Kidney epithelial cell (primary cell): ENCODE measurements around the gene BRD3OS. TPM values are rescaled to one million over a fixed set of nuclear protein-coding genes. Genes with fewer than 3 reads are reported as not detected.
"Not testable (repeated sequence)": the region's sequence is repeated elsewhere in the genome, so short reads cannot be mapped to it uniquely, and the experiment has no call there.

Experiments used
- DNase-seq: peaks from one replicate; pipeline ENCODE4 v3.0.0-alpha.2; 2010; ENCODE audit warnings: low read depth
- H3K27me3 ChIP-seq: 2 replicates; pipeline ENCODE4 v1.6.0; 2011; ENCODE audit warnings: low read length; ENCODE audit not compliant: control insufficient read depth, insufficient read depth
- H3K36me3 ChIP-seq: 2 replicates; pipeline ENCODE4 v1.5.1; 2011; ENCODE audit warnings: low read length; ENCODE audit not compliant: control insufficient read depth, insufficient read depth
- H3K4me3 ChIP-seq: 2 replicates; pipeline ENCODE4 v1.5.1; 2011; ENCODE audit warnings: low read depth, mild to moderate bottlenecking, control low read depth, low read length
- total RNA-seq: library from RNA; depleted of rRNA; stranded (reverse); fragments of >200 nt; gene quantifications from 2 replicates; pipeline ENCODE4 v1.2.3, GENCODE V29; 2015
- TF ChIP-seq, protein P1 (sequence below): IDR thresholded peaks from 2 replicates; pipeline ENCODE4 v1.5.1; 2011; ENCODE audit warnings: mild to moderate bottlenecking, moderate library complexity, low read length, control low read depth, inconsistent platforms; ENCODE audit not compliant: insufficient read depth, poor library complexity, severe bottlenecking

Gene BRD3OS
- total RNA-seq, 1 donor from 2014 or later = 12.8 TPM

DNA sequence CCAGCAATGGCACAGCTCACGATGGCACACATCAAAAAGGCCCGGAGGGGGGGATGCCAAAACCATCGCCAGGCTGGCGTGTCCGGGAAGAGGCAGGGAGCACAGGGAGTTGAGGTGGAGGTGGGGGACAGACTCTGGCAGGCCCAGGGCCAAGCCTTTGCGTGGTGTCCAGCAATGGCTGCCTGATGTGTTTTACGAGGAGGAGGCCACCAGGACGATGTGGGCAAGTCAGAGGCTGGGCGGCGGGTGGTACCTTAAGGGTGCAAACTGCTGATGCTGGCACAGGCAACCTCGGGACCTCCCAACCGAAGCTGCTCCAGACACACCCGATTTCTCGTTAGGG is 37.9 kb upstream of the BRD3OS start:
- H3K36me3 ChIP-seq = no peaks in the 10 kb centered on the region
- DNase-seq = no peak
- H3K4me3 ChIP-seq = no peak overlapping the region
- TF ChIP-seq, protein P1, sequence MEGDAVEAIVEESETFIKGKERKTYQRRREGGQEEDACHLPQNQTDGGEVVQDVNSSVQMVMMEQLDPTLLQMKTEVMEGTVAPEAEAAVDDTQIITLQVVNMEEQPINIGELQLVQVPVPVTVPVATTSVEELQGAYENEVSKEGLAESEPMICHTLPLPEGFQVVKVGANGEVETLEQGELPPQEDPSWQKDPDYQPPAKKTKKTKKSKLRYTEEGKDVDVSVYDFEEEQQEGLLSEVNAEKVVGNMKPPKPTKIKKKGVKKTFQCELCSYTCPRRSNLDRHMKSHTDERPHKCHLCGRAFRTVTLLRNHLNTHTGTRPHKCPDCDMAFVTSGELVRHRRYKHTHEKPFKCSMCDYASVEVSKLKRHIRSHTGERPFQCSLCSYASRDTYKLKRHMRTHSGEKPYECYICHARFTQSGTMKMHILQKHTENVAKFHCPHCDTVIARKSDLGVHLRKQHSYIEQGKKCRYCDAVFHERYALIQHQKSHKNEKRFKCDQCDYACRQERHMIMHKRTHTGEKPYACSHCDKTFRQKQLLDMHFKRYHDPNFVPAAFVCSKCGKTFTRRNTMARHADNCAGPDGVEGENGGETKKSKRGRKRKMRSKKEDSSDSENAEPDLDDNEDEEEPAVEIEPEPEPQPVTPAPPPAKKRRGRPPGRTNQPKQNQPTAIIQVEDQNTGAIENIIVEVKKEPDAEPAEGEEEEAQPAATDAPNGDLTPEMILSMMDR = no peak
- H3K27me3 ChIP-seq = no peaks in the 10 kb centered on the region

DNA sequence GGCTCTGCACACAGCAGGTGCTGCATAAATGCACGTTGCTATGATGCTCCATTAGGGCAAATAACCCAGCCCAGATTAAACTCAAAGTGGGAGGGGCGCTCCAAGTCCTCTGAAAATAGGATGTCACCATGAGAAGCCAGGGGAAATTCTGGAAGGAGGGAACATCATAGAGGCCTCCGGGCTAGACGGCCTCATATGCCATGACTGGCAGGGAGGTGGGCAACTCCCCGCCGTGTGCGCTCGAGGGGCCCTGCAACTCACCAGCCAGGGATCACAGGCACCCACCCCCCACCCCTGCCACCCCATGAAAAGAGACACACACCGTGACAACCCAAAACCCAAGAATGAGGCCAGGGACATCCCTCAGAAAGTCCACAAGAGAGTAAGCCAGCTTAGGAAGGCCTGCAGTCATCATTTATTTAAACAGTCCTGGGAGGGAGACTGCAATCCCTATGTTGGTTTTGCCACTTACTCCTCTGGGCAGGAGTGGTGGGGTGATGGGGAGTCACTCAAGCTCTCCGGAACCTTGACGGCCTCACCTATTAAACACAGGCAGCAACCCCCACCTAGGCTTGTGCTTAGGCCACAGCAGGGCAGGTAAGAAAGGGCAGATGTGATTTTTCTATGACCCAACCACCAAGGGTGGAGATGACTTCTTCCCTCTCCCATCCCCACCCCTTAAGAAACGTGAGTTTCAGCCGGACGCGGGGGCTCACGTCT is 37.2 kb upstream of the BRD3OS start:
- H3K27me3 ChIP-seq = no peaks in the 10 kb centered on the region
- TF ChIP-seq, protein P1 = no peak
- DNase-seq = no peak

DNA sequence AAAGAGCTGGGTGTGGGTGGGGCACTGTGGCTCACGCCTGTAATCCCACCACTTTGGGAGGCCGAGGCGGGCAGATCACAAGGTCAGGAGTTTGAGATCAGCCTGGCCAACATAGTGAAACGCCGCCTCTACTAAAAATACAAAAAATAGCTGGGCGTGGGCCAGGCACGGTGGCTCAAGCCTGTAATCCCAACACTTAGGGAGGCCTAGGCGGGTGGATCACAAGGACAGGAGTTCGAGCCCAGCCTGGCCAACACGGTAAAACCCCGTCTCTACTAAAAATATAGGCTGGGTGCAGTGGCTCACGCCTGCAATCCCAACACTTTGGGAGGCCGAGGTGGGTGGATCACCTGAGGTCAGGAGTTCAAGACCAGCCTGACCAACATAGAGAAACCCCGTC is 36.5 kb upstream of the BRD3OS start:
- H3K36me3 ChIP-seq, H3K4me3 ChIP-seq, DNase-seq, H3K27me3 ChIP-seq: not testable (repeated sequence)

More for the DNA sequence above, 37.2 kb upstream of the BRD3OS start:
- no peaks in the 10 kb centered on the region for H3K36me3 ChIP-seq
- H3K4me3 ChIP-seq = no peak overlapping the region

DNA sequence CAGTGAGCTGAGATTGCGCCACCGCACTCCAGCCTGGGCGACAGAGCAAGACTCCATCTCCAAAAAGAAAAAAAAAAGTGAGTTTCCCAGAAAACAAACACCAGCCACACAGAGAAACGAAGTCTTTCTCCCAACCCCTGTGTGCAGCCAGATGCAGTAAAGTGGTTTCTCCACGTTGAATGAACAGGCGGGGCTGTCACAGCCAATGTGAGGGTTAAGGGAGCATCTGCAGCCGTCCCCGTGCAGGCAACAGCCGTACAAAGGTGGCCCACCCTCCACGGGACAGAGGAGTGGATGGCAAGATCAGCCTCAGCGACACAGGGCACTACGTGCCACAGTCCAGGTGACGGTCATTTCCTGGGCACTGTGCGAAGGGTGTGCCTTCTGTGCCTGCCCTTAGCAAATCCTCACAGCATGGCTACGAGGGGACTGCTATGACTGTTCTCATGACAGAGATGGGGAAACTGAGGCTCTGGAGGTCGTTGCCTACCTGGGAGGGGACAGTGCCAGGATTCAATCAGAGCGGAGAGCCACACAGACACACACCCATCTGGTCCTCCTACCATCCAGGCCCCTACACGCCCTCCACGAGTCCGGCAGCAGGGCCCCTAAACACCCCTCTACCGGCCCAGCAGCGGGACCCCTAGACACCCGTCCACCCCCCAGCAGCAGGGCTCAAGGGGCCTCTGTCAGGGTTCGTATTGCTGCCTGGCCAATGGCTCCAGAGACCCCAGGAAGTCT is 35.5 kb upstream of the BRD3OS start:
- TF ChIP-seq, protein P1 = no peak
- peak overlapping the region; percentile 78 for H3K4me3 ChIP-seq
- no peaks in the 10 kb centered on the region for H3K27me3 ChIP-seq
- DNase-seq = no peak
- no peaks in the 10 kb centered on the region for H3K36me3 ChIP-seq

DNA sequence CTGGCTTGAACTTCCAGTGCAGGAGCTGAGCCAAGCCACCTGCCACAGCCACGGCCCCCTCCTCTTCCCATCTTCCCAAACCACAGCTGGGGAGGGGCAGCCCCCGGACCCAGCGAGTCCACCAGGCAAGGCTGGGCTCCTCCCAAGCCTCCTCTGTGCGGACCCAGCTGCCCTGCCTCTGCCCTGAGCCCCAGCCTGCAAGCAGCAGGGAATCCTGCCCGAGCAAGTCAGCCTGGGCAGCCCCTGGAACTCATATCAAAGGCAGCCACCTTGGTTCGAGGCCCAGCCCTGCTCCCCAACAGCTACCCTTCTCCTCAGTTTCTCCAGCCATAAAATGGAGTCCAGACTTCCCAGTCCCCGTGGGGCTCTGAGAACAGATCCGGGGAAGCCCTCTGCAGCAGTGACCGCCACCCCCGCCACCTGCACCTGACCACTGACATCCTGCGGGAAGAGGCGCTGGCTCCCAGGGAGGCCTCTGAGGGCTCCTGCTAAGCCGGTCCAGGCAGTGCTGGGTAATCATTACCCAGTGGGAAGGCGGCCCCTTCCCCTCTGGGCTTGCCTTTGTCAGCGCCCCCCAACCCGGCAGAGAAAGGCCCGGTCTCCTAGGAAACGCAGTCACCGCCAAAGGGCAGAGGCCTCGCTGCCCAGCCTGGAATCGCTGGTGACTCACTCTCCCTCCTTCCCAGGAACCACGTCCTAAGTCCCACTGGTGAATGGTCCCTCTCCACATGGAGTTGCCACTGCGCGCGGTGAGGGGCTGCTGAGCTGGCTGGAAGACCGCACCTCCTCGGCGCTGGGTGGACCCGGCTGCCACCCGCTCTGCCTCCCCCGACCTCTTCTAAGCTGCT is 34.7 kb upstream of the BRD3OS start:
- Histone ChIP-seq H3K36me3 (no peaks in the 10 kb centered on the region), H3K27me3 (no peaks in the 10 kb centered on the region), H3K4me3 (peak overlapping the region; percentile 78)
- TF ChIP-seq, protein P1 = no peak
- DNase-seq = peak; percentile 87
